ENCODE data around the gene PIP5K1B.

DNA sequence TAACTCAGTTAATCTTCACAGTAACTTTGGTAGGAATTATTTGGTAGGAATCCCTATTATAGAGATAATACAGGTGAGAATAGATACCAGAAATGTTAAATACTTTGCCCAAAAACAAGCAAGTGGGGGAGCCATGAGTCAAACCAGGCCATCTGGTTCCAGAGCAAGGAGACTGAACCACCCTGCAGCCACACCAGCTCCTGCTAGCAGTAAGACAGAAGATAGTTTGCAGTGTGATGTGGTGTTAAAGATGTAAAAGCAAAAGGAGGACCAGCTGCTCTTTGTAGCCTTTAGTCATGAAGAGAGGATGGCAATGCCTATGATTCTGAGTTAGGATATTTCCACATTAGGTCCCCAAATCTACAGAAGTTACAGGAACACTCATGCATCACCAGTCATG lies 207.5 kb downstream of the PIP5K1B start:
- TF ChIP-seq EZH2 (IDR thresholded peaks at IDR 0.05; ENCODE audit: borderline replicate concordance, low read length), result no peak
- TF ChIP-seq, protein P1, sequence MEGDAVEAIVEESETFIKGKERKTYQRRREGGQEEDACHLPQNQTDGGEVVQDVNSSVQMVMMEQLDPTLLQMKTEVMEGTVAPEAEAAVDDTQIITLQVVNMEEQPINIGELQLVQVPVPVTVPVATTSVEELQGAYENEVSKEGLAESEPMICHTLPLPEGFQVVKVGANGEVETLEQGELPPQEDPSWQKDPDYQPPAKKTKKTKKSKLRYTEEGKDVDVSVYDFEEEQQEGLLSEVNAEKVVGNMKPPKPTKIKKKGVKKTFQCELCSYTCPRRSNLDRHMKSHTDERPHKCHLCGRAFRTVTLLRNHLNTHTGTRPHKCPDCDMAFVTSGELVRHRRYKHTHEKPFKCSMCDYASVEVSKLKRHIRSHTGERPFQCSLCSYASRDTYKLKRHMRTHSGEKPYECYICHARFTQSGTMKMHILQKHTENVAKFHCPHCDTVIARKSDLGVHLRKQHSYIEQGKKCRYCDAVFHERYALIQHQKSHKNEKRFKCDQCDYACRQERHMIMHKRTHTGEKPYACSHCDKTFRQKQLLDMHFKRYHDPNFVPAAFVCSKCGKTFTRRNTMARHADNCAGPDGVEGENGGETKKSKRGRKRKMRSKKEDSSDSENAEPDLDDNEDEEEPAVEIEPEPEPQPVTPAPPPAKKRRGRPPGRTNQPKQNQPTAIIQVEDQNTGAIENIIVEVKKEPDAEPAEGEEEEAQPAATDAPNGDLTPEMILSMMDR (IDR thresholded peaks at IDR 0.05; ENCODE audit: low read length), result no peak
